ENCODE data around the gene SUPT16H. TPM values are rescaled to one million over a fixed set of nuclear protein-coding genes. Genes with fewer than 3 reads are reported as not detected.

The SUPT16H gene
- total and polyA plus RNA-seq, 2 of the 13 experiments (the other 11 are each of a cell fraction or from before 2014, with no cell fraction given), result 77.5 to 230 TPM

DNA sequence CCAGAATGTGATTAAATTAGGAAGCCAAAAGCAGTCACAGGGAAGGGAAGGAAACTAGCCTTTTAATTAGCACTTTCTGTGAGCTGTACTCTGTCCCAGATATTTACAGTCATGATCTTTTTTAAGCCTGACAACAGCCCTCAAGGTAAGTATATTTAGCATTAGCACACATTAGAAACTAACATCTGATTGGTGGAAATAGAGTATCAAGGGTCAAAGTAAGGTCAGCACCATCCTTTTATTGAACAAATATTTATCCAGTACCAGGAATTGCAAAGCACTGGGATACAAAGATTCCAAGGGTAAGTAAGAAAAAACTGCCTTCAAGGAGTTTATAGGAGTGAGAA is 75.7 kb downstream of the SUPT16H start (continued):
- 0 out of 2 replicates have a peak, but pooled peaks have one; percentile 50 for TF ChIP-seq LRRFIP1 (CRISPR knock-in tag; conservative IDR thresholded peaks at IDR 0.05)
- TF ChIP-seq IRF2 (CRISPR knock-in tag; IDR thresholded peaks at IDR 0.05), result 0 out of 2 replicates have a peak, but pooled peaks have one; percentile 26
- TF ChIP-seq RXRB (CRISPR knock-in tag; IDR thresholded peaks at IDR 0.05; ENCODE audit: borderline replicate concordance), result peak; percentile 72
- no peak for TF ChIP-seq NCOA5 (CRISPR knock-in tag; IDR thresholded peaks at IDR 0.05)
- TF ChIP-seq ZNF740 (CRISPR knock-in tag; IDR thresholded peaks at IDR 0.05), result no peak
- TF ChIP-seq, protein P1, sequence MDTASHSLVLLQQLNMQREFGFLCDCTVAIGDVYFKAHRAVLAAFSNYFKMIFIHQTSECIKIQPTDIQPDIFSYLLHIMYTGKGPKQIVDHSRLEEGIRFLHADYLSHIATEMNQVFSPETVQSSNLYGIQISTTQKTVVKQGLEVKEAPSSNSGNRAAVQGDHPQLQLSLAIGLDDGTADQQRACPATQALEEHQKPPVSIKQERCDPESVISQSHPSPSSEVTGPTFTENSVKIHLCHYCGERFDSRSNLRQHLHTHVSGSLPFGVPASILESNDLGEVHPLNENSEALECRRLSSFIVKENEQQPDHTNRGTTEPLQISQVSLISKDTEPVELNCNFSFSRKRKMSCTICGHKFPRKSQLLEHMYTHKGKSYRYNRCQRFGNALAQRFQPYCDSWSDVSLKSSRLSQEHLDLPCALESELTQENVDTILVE (CRISPR knock-in tag; IDR thresholded peaks at IDR 0.05), result peak; percentile 14; the same call in 1 of the 2 replicates
- peak; percentile 79; the same call in 1 of the 2 replicates for TF ChIP-seq ZNF354B (CRISPR knock-in tag; IDR thresholded peaks at IDR 0.05)
- TF ChIP-seq ZNF503 (CRISPR knock-in tag; IDR thresholded peaks at IDR 0.05), result no peak
- TF ChIP-seq DNMT1 (CRISPR knock-in tag; IDR thresholded peaks at IDR 0.05), result no peak
- no peak for TF ChIP-seq GATAD1 (CRISPR knock-in tag; IDR thresholded peaks at IDR 0.05)
- TF ChIP-seq, protein P2, sequence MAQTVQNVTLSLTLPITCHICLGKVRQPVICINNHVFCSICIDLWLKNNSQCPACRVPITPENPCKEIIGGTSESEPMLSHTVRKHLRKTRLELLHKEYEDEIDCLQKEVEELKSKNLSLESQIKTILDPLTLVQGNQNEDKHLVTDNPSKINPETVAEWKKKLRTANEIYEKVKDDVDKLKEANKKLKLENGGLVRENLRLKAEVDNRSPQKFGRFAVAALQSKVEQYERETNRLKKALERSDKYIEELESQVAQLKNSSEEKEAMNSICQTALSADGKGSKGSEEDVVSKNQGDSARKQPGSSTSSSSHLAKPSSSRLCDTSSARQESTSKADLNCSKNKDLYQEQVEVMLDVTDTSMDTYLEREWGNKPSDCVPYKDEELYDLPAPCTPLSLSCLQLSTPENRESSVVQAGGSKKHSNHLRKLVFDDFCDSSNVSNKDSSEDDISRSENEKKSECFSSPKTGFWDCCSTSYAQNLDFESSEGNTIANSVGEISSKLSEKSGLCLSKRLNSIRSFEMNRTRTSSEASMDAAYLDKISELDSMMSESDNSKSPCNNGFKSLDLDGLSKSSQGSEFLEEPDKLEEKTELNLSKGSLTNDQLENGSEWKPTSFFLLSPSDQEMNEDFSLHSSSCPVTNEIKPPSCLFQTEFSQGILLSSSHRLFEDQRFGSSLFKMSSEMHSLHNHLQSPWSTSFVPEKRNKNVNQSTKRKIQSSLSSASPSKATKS (CRISPR knock-in tag; IDR thresholded peaks at IDR 0.05), result no peak
- TF ChIP-seq GATAD2A (CRISPR knock-in tag; IDR thresholded peaks at IDR 0.05), result peak; percentile 65
- no peak for TF ChIP-seq KLF11 (CRISPR knock-in tag; IDR thresholded peaks at IDR 0.05)
- no peak for TF ChIP-seq ZNF800 (CRISPR knock-in tag; IDR thresholded peaks at IDR 0.05)
- TF ChIP-seq SMAD3 (CRISPR knock-in tag; IDR thresholded peaks at IDR 0.05), result no peak
- no peak for TF ChIP-seq MIER3 (CRISPR knock-in tag; IDR thresholded peaks at IDR 0.05; ENCODE audit: borderline replicate concordance)
- TF ChIP-seq, protein P3, sequence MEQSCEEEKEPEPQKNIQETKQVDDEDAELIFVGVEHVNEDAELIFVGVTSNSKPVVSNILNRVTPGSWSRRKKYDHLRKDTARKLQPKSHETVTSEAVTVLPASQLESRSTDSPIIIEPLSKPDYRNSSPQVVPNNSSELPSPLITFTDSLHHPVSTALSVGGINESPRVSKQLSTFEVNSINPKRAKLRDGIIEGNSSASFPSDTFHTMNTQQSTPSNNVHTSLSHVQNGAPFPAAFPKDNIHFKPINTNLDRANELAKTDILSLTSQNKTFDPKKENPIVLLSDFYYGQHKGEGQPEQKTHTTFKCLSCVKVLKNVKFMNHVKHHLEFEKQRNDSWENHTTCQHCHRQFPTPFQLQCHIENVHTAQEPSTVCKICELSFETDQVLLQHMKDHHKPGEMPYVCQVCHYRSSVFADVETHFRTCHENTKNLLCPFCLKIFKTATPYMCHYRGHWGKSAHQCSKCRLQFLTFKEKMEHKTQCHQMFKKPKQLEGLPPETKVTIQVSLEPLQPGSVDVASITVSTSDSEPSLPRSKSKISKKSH (CRISPR knock-in tag; IDR thresholded peaks at IDR 0.05; ENCODE audit: borderline replicate concordance), result no peak
- no peak for TF ChIP-seq HOXD1 (CRISPR knock-in tag; IDR thresholded peaks at IDR 0.05)

Measured in HepG2 (cell line).